HCT116 (cell line): ENCODE measurements around the gene AFF1. TPM values are rescaled to one million over a fixed set of nuclear protein-coding genes. Genes with fewer than 3 reads are reported as not detected.

ENCODE experiments used
- ATAC-seq: fragments of 200-7000 bp; cut with Tn5 transposase; 2 replicates; pipeline ENCODE4 v1.9.1; 2020; ENCODE audit warnings: mild to moderate bottlenecking, moderate library complexity
- BruUV-seq: library from RNA; stranded (reverse); fragments of 400-500 nt; replicated peaks from 2 replicates; lab custom pipeline; 2021; lab: Mats Ljungman, UMichigan
- CTCF ChIA-PET: fragments of 300-600 bp; sonication (Branson Sonifier 250); formaldehyde crosslinking; loops from one replicate; lab custom pipeline; 2021; ENCODE audit warnings: antibody characterized with exemption; lab: Charles Lee
- POLR2A ChIA-PET: fragments of 300-600, 350-600 bp; sonication (Branson Sonifier 250); formaldehyde crosslinking; loops from one replicate; lab custom pipeline; 2021; ENCODE audit warnings: antibody characterized with exemption; lab: Charles Lee
- RAD21 ChIA-PET, 2 experiments: fragments of 300-600 bp; sonication (Branson Sonifier 250); formaldehyde crosslinking; loops; one replicate each; lab custom pipeline; 2023; ENCODE audit warnings: low total read pairs in 2 of 2; ENCODE audit not compliant: uncharacterized antibody in 2 of 2, unreplicated experiment in 2 of 2, low non-redundant PET in 1 of 2; lab: Charles Lee
- DNase-seq: peaks from one replicate; pipeline ENCODE4 v3.0.0-alpha.2; 2010; ENCODE audit warnings: low read depth, low spot score
- H2AFZ ChIP-seq: fragments of 200-600 bp; shearing (Covaris generic), sonication (generic); 2 replicates; pipeline ENCODE4 v1.6.1; 2017; ENCODE audit warnings: low read depth, mixed run types, mixed read lengths, antibody characterized with exemption, low read length; ENCODE audit not compliant: poor library complexity, severe bottlenecking
- H3K27ac ChIP-seq: 2 replicates; pipeline ENCODE4 v1.5.1; 2012; ENCODE audit warnings: low read depth, low read length
- H3K27me3 ChIP-seq: fragments of 200-600 bp; sonication (generic); 2 replicates; pipeline ENCODE4 v1.6.1; 2016; ENCODE audit warnings: mixed run types, low read length, mixed read lengths; ENCODE audit not compliant: insufficient read depth
- H3K36me3 ChIP-seq, 2 experiments: fragments of 200-500 bp in 1 of 2; fragments of 200-600 bp in 1 of 2; sonication (Bioruptor generic) in 1 of 2; sonication (generic) in 1 of 2; 2 replicates each; pipeline versions ENCODE4 v1.5.1 to v1.6.1; 2014 to 2016; ENCODE audit warnings: low read length in 2 of 2, inconsistent platforms in 1 of 2, mixed read lengths in 1 of 2, mixed run types in 1 of 2; ENCODE audit not compliant: insufficient read depth in 2 of 2, control insufficient read depth in 1 of 2
- H3K4me1 ChIP-seq, 2 experiments: fragments of 200-600 bp in 1 of 2; sonication (generic) in 1 of 2; 2 replicates each; pipeline versions ENCODE4 v1.5.1 to v1.6.1; 2012 to 2017; ENCODE audit warnings: low read length in 2 of 2, inconsistent platforms in 1 of 2, mild to moderate bottlenecking in 1 of 2, mixed read lengths in 1 of 2, mixed run types in 1 of 2, moderate library complexity in 1 of 2; ENCODE audit not compliant: insufficient read depth in 2 of 2, control insufficient read depth in 1 of 2
- H3K4me2 ChIP-seq: fragments of 200-600 bp; sonication (generic); 2 replicates; pipeline ENCODE4 v1.6.1; 2017; ENCODE audit warnings: mixed run types, low read length, mixed read lengths
- H3K4me3 ChIP-seq, 2 experiments: fragments of 200-600 bp in 1 of 2; sonication (generic) in 1 of 2; replicated peaks in 1 of 2; 2 replicates each; pipeline ENCODE4 v1.5.1; 2011 to 2016; ENCODE audit warnings: low read length in 2 of 2, control low read depth in 1 of 2, low read depth in 1 of 2, mild to moderate bottlenecking in 1 of 2, mixed read lengths in 1 of 2, mixed run types in 1 of 2
- H3K79me2 ChIP-seq: fragments of 200-600 bp; sonication (generic); 2 replicates; pipeline ENCODE4 v1.6.1; 2017; ENCODE audit warnings: mild to moderate bottlenecking, mixed run types, low read length, moderate library complexity, mixed read lengths; ENCODE audit not compliant: insufficient read depth
- H3K9ac ChIP-seq: fragments of 200-600 bp; sonication (generic); 2 replicates; pipeline ENCODE4 v1.6.1; 2016; ENCODE audit warnings: low read length, mixed read lengths
- H3K9me2 ChIP-seq: fragments of 200-600 bp; sonication (generic), shearing (Covaris generic); 2 replicates; pipeline ENCODE4 v1.6.1; 2017; ENCODE audit warnings: mixed run types, mild to moderate bottlenecking, moderate library complexity; ENCODE audit not compliant: insufficient read depth
- H3K9me3 ChIP-seq, 2 experiments: fragments of 200-500 bp in 1 of 2; fragments of 200-600 bp in 1 of 2; sonication (Bioruptor generic) in 1 of 2; sonication (generic) in 1 of 2; 2 replicates each; pipeline ENCODE4 v1.6.1; 2014 to 2017; ENCODE audit warnings: low read length in 2 of 2, mixed read lengths in 2 of 2, inconsistent platforms in 1 of 2, low read depth in 1 of 2, mild to moderate bottlenecking in 1 of 2, mixed run types in 1 of 2, moderate library complexity in 1 of 2; ENCODE audit not compliant: control insufficient read depth in 1 of 2, insufficient read depth in 1 of 2
- H4K20me1 ChIP-seq: fragments of 200-600 bp; sonication (generic), shearing (Covaris generic); 2 replicates; pipeline ENCODE4 v1.6.1; 2017; ENCODE audit warnings: mixed run types, mild to moderate bottlenecking, moderate library complexity; ENCODE audit not compliant: insufficient read depth
- CBX3 ChIP-seq: IDR thresholded peaks from 2 replicates; pipeline ENCODE4 v1.6.1; 2012; ENCODE audit warnings: low read depth
- EGR1 ChIP-seq: IDR thresholded peaks from 2 replicates; pipeline ENCODE4 v1.6.1; 2012; ENCODE audit warnings: low read depth
- EZH2 ChIP-seq: fragments of 200-600 bp; sonication (generic); IDR thresholded peaks from 2 replicates; pipeline ENCODE4 v1.6.1; 2017; ENCODE audit warnings: antibody characterized with exemption, mixed run types
- EZH2phosphoT487 ChIP-seq: fragments of 200-600 bp; IDR thresholded peaks from 2 replicates; pipeline ENCODE4 v1.6.1; 2018; ENCODE audit warnings: antibody characterized with exemption, borderline replicate concordance
- FOSL1 ChIP-seq: IDR thresholded peaks from 2 replicates; pipeline ENCODE4 v1.6.1; 2012; ENCODE audit warnings: low read depth
- JUND ChIP-seq: IDR thresholded peaks from 2 replicates; pipeline ENCODE4 v1.6.1; 2012
- POLR2A ChIP-seq: IDR thresholded peaks from 2 replicates; pipeline ENCODE4 v1.7.0; 2011; ENCODE audit warnings: borderline replicate concordance; ENCODE audit not compliant: insufficient read depth, insufficient read length; ENCODE audit errors: extremely low read depth
- POLR2AphosphoS5 ChIP-seq: IDR thresholded peaks from 2 replicates; pipeline ENCODE4 v1.6.1; 2011; ENCODE audit warnings: mild to moderate bottlenecking, low read depth, low read length, moderate library complexity
- RAD21 ChIP-seq: IDR thresholded peaks from 2 replicates; pipeline ENCODE4 v1.6.1; 2012; ENCODE audit warnings: low read depth, mild to moderate bottlenecking
- SIN3A ChIP-seq: IDR thresholded peaks from 2 replicates; pipeline ENCODE4 v1.6.1; 2012; ENCODE audit warnings: low read depth
- SP1 ChIP-seq: IDR thresholded peaks from 2 replicates; pipeline ENCODE4 v1.6.1; 2012; ENCODE audit warnings: low read depth
- SRF ChIP-seq: IDR thresholded peaks from 2 replicates; pipeline ENCODE4 v1.6.1; 2012; ENCODE audit warnings: low read depth
- TCF7L2 ChIP-seq: IDR thresholded peaks from 2 replicates; pipeline ENCODE4 v1.7.0; 2011; ENCODE audit warnings: borderline replicate concordance, inconsistent platforms; ENCODE audit not compliant: insufficient read depth, insufficient read length; ENCODE audit errors: extremely low read depth
- intact Hi-C: fragments of 100-400 bp; cut with micrococcal nuclease; formaldehyde crosslinking; loops from 2 replicates; pipeline ENCODE4 v1.10.0; 2022
- total RNA-seq: library from RNA; stranded (reverse); gene quantifications from one replicate; pipeline ENCODE4 v1.2.1, GENCODE V29; 2021; ENCODE audit not compliant: unreplicated experiment
- TF ChIP-seq, protein P1 (sequence below): IDR thresholded peaks from 2 replicates; pipeline ENCODE4 v1.6.1; 2011; ENCODE audit warnings: mild to moderate bottlenecking, low read length, moderate library complexity; ENCODE audit not compliant: insufficient replicate concordance; ENCODE audit errors: extremely low read depth
- TF ChIP-seq, protein P2 (sequence below): IDR thresholded peaks from 2 replicates; pipeline ENCODE4 v1.6.1; 2012
- TF ChIP-seq, protein P3 (sequence below): IDR thresholded peaks from 2 replicates; pipeline ENCODE4 v1.6.1; 2012; ENCODE audit warnings: low read depth
- TF ChIP-seq, protein P4 (sequence below), 3 experiments: fragments of 200-600 bp in 1 of 3; sonication (generic) in 1 of 3; IDR thresholded peaks in 2 of 3; conservative IDR thresholded peaks in 1 of 3; 2 replicates each; pipeline ENCODE4 v1.5.1; 2012 to 2017; ENCODE audit warnings: low read depth in 2 of 3, low read length in 2 of 3, antibody characterized with exemption in 1 of 3, borderline replicate concordance in 1 of 3, control low read depth in 1 of 3, mild to moderate bottlenecking in 1 of 3, mixed read lengths in 1 of 3, mixed run types in 1 of 3, moderate library complexity in 1 of 3; ENCODE audit not compliant: insufficient read depth in 1 of 3

The AFF1 gene
- total RNA-seq, 1 experiment from 2014 or later = 43.1 TPM

DNA sequence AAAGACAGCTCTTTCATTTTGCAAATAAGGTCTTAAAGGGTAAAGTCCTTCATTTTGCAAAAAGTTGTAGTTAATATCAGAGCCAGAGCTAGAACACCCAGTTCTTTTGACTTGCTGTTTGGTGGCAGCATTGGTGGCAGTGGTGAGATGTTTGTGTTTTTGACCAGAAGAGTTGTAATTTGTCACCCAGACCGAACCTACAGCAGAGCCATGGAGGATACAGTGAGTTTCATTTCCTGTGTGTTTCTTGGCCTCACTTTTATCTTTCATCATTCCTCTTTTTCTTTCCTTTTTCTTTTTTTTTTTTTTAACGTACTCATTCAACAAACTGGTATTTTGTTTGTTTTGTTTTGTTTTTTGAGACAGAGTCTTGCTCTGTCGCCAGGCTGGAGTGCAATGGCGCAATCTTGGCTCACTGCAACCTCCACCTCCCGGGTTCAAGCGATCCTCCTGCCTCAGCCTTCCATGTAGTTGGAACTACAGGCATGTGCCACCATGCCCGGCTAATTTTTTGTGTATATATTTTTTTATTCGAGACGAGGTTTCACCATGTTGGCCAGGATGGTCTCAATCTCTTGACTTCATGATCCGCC lies 116.4 kb downstream of the AFF1 start:
- peaks cover 7% of the 10 kb centered on the region; the same call in 1 of the 2 replicates for H3K79me2 ChIP-seq
- POLR2A ChIA-PET = no interaction called here
- H3K4me1 ChIP-seq = peaks cover 0 to 6% of the 10 kb centered on the region in 2 experiments; a peak in 1 of 4 replicates

More for the DNA sequence above, 116.4 kb downstream of the AFF1 start:
- no peak overlapping the region for H2AFZ ChIP-seq
- TF ChIP-seq, protein P1, sequence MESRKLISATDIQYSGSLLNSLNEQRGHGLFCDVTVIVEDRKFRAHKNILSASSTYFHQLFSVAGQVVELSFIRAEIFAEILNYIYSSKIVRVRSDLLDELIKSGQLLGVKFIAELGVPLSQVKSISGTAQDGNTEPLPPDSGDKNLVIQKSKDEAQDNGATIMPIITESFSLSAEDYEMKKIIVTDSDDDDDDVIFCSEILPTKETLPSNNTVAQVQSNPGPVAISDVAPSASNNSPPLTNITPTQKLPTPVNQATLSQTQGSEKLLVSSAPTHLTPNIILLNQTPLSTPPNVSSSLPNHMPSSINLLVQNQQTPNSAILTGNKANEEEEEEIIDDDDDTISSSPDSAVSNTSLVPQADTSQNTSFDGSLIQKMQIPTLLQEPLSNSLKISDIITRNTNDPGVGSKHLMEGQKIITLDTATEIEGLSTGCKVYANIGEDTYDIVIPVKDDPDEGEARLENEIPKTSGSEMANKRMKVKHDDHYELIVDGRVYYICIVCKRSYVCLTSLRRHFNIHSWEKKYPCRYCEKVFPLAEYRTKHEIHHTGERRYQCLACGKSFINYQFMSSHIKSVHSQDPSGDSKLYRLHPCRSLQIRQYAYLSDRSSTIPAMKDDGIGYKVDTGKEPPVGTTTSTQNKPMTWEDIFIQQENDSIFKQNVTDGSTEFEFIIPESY = no peak
- no peak for TF ChIP-seq RAD21
- no peak for TF ChIP-seq EGR1
- no peak for TF ChIP-seq POLR2A
- no peak for TF ChIP-seq FOSL1
- no peak for TF ChIP-seq SIN3A
- no peak for TF ChIP-seq EZH2
- TF ChIP-seq, protein P2, sequence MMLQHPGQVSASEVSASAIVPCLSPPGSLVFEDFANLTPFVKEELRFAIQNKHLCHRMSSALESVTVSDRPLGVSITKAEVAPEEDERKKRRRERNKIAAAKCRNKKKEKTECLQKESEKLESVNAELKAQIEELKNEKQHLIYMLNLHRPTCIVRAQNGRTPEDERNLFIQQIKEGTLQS = no peak
- no peak for TF ChIP-seq POLR2AphosphoS5
- TF ChIP-seq TCF7L2 = no peak
- TF ChIP-seq CBX3 = no peak
- TF ChIP-seq SP1 = no peak
- TF ChIP-seq SRF = no peak
- TF ChIP-seq, protein P3, sequence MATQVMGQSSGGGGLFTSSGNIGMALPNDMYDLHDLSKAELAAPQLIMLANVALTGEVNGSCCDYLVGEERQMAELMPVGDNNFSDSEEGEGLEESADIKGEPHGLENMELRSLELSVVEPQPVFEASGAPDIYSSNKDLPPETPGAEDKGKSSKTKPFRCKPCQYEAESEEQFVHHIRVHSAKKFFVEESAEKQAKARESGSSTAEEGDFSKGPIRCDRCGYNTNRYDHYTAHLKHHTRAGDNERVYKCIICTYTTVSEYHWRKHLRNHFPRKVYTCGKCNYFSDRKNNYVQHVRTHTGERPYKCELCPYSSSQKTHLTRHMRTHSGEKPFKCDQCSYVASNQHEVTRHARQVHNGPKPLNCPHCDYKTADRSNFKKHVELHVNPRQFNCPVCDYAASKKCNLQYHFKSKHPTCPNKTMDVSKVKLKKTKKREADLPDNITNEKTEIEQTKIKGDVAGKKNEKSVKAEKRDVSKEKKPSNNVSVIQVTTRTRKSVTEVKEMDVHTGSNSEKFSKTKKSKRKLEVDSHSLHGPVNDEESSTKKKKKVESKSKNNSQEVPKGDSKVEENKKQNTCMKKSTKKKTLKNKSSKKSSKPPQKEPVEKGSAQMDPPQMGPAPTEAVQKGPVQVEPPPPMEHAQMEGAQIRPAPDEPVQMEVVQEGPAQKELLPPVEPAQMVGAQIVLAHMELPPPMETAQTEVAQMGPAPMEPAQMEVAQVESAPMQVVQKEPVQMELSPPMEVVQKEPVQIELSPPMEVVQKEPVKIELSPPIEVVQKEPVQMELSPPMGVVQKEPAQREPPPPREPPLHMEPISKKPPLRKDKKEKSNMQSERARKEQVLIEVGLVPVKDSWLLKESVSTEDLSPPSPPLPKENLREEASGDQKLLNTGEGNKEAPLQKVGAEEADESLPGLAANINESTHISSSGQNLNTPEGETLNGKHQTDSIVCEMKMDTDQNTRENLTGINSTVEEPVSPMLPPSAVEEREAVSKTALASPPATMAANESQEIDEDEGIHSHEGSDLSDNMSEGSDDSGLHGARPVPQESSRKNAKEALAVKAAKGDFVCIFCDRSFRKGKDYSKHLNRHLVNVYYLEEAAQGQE = no peak
- no peak for TF ChIP-seq JUND
- TF ChIP-seq, protein P4, sequence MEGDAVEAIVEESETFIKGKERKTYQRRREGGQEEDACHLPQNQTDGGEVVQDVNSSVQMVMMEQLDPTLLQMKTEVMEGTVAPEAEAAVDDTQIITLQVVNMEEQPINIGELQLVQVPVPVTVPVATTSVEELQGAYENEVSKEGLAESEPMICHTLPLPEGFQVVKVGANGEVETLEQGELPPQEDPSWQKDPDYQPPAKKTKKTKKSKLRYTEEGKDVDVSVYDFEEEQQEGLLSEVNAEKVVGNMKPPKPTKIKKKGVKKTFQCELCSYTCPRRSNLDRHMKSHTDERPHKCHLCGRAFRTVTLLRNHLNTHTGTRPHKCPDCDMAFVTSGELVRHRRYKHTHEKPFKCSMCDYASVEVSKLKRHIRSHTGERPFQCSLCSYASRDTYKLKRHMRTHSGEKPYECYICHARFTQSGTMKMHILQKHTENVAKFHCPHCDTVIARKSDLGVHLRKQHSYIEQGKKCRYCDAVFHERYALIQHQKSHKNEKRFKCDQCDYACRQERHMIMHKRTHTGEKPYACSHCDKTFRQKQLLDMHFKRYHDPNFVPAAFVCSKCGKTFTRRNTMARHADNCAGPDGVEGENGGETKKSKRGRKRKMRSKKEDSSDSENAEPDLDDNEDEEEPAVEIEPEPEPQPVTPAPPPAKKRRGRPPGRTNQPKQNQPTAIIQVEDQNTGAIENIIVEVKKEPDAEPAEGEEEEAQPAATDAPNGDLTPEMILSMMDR (IDR thresholded peaks at IDR 0.05 in 2 of 3, conservative IDR thresholded peaks at IDR 0.05 in 1 of 3; ENCODE audit: borderline replicate concordance in 1 of 3, insufficient read depth in 1 of 3, low read depth in 2 of 3, low read length in 2 of 3) = no peak
- TF ChIP-seq EZH2phosphoT487 = no peak
- no peak overlapping the region for H3K27ac ChIP-seq
- H3K9me3 ChIP-seq = no peaks in the 10 kb centered on the region
- H3K4me3 ChIP-seq = no peak overlapping the region
- no peak for DNase-seq
- no peak overlapping the region for H3K9ac ChIP-seq
- BruUV-seq = no TSS peak
- ChIA-PET RAD21 (no interaction called here), CTCF (no interaction called here)
- no peak overlapping the region for H3K4me2 ChIP-seq
- peaks cover 0 to 8% of the 10 kb centered on the region in 2 experiments; a peak in 1 of 4 replicates for H3K36me3 ChIP-seq
- no peaks in the 10 kb centered on the region for H3K9me2 ChIP-seq
- no peaks in the 10 kb centered on the region for H3K27me3 ChIP-seq
- no peaks in the 10 kb centered on the region for H4K20me1 ChIP-seq
- intact Hi-C loops = no loop called here
- ATAC-seq = no peak
